GM21528 (cell line): ENCODE results near the gene KRTAP2-3.
"Not testable (repeated sequence)": the region's sequence is repeated elsewhere in the genome, so short reads cannot be mapped to it uniquely, and the experiment has no call there.

Source experiments
- ATAC-seq: cut with Tn5 transposase; IDR thresholded peaks from one replicate; pipeline ENCODE4 v1.9.1; 2021; ENCODE audit warnings: mild to moderate bottlenecking, moderate library complexity; ENCODE audit not compliant: unreplicated experiment, low FRiP score

KRTAP2-3 gene

GRCh38 chr17:41037853-41038350 is 22.0 kb downstream of the KRTAP2-3 start:
- ATAC-seq = no peak

GRCh38 chr17:41034346-41034935 is 25.5 kb downstream of the KRTAP2-3 start, which contains the start of gene KRTAP1-3:
KRTAP1-3 (minus strand) TSS chr17:41034874; CDS start chr17:41034821, 53 bp downstream.
- ATAC-seq = not testable (repeated sequence)

- no peak for ATAC-seq
Measured at GRCh38 chr17:41029633-41030245, 30.2 kb downstream of the KRTAP2-3 start, which contains the start of gene KRTAP1-4. KRTAP1-4 (minus strand) TSS chr17:41030195; CDS start chr17:41030078, 117 bp downstream.

GRCh38 chr17:41026715-41027471 is 33.0 kb downstream of the KRTAP2-3 start, which contains the start of gene KRTAP1-5:
KRTAP1-5 (minus strand) TSS chr17:41027208; CDS start chr17:41027155, 53 bp downstream.
- ATAC-seq = no peak

GRCh38 chr17:41024697-41025096 is 35.2 kb downstream of the KRTAP2-3 start:
- ATAC-seq = no peak

- no peak for ATAC-seq
Measured at GRCh38 chr17:41020336-41020735, 39.6 kb downstream of the KRTAP2-3 start.

- no peak for ATAC-seq
Measured at GRCh38 chr17:41019415-41019814, 40.5 kb downstream of the KRTAP2-3 start.

GRCh38 chr17:41018541-41018940 is 41.4 kb downstream of the KRTAP2-3 start:
- no peak for ATAC-seq

- ATAC-seq = no peak
Measured at GRCh38 chr17:41016578-41017215, 43.2 kb downstream of the KRTAP2-3 start.

GRCh38 chr17:41015454-41015853 is 44.5 kb downstream of the KRTAP2-3 start:
- ATAC-seq = no peak

- no peak for ATAC-seq
Measured at GRCh38 chr17:41013606-41014005, 46.3 kb downstream of the KRTAP2-3 start.

- ATAC-seq = no peak
Measured at GRCh38 chr17:41013181-41013580, 46.7 kb downstream of the KRTAP2-3 start.

GRCh38 chr17:41012326-41013120 is 47.4 kb downstream of the KRTAP2-3 start:
- ATAC-seq = no peak

GRCh38 chr17:41010441-41010840 is 49.5 kb downstream of the KRTAP2-3 start:
- ATAC-seq = no peak

GRCh38 chr17:41009936-41010335 is 50.0 kb downstream of the KRTAP2-3 start:
- ATAC-seq = no peak

- ATAC-seq = no peak
Measured at GRCh38 chr17:41009301-41009760, 50.6 kb downstream of the KRTAP2-3 start.
